HG02938 (cell line): Measurements from ENCODE around the gene MCC.

ENCODE experiments used
- ATAC-seq: cut with Tn5 transposase; IDR thresholded peaks from one replicate; pipeline ENCODE4 v1.9.1; 2021; ENCODE audit warnings: mild to moderate bottlenecking, moderate library complexity; ENCODE audit not compliant: unreplicated experiment

Gene MCC

DNA sequence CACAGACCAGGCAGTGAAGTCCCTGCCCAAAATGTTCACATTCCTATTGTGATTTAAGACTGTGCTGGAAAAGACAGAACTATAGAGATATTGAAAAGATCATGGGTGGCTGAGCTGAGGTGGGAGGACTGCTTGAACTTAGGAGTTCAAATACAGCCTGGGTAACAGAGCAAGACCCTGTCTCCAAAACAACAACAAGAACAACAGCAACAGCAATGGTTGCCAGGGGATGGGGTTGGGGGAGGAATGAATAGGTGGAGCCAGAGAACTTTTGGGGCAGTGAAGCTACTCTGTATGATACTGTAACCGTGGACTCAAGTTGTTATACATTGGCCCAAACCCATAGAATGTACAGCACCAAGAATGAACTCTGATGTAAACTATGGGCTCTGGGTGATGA, 423.4 kb downstream of the MCC start:
- ATAC-seq: no peak

DNA sequence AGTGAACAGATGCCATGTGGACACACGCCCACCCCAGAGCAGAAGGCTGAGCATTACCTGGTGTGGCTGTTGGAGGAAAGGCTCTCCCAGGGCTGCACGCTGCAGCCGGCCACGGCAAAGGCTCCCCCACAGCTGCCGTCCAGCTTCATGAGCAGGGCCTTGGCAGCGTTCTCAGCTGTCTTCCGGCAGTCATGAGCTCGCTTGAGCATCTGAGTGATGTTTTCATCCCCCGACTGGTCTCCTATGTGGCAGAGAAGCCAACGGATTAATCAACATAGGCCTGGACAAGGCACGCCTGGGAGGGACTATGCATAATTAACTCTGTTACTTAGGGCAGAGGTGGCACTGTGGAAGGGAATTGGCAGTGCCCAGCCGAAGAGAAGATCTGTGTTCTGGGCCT, 424.3 kb downstream of the MCC start:
- ATAC-seq: no peak

GRCh38 chr5:113062869-113063508, 425.3 kb downstream of the MCC start:
- ATAC-seq: no peak

DNA sequence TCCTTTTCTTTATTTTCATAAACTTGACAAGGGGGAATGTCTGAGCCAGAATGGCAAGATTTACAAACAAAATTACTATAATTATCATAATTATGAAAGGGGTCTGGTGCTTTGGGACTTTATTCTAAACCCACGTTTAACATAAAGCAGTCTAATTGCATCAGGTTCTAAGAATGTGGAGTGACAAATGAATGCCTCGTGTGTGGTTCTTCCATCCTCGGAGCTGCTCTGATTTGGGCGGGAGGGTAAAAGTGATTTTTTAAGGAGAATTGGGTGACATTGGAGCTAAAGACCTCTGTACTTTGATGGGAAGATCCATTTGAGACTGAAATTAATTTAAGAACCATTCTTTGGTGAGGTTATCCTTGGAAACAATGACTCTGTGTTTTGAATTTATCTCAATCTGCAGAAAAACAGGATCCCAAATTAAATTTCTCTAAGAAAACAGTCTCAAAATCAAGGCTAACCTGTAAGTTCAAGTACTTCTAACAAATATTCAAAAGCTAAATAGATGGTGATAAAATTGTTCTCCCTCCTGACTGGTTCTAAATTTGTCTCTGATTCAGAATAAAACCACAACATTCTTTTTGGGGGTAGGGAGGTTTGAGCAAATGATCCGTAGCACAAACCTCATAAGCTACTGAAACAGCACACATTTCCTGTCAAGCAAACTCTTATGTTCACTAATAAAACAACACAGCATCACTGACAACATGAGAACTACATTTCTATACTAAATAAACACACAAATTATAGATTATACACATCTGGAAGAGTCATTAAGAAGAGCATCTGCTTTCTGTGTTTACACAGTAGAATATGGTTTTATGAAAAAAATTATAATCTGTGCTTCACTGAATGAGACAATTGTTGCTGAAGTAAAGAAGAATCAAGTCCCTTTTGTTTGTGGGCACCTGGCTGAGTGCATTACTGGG, 426.1 kb downstream of the MCC start:
- no peak for ATAC-seq

DNA sequence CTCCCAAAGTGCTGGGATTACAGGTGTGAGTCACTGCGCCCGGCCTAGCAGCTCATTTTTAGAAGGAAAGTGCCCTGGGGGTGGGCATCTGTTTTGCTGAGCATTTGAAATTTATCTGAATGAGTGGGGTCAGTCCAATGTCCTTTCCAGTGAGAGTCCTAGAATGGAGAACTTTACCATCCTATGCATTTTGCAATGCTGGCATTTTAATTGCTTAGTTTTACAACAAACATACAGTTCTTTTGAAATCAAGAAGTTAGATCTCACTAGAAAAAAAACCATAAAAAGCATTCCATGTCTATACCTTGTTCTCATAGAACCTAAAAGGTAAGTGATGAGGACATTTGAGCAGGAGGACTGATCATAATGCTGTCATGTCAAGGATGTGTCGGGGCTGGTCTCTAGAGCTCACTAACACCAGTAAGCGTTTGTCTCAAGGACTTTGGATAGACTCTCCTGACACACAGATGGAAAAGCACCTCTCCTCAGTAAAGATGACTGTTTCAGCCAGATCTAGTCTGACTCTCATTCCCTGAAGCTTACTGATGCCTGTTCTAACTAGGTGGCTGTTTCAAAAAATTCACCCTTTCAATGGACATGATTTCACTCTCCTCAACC, 427.7 kb downstream of the MCC start:
- ATAC-seq: no peak

GRCh38 chr5:113059232-113060040, 428.8 kb downstream of the MCC start:
- ATAC-seq: no peak

DNA sequence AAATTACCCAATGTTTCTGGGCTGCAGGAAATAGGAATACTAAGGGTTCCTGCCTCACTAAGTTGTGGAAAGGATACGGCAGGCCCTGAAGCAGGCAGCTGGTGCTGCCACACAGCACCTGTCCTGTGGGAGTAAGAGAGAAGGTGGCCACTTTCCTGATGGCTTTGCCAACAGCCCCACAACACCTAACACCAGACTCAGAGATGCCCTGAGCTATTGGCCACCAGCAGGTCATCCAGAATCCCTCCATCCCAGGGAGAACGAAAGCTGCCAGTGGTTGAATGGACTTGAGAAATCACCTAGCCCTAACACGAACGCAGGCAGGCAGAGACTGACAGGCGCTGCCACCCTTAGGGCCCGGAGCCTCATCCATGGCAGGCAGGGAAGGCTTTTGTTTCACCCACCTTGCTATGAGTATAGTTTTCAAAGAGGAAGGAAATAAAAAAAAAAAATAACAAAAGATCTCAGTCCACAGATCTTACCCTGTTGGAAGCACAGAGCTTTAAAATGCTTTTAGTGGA, 429.5 kb downstream of the MCC start:
- ATAC-seq: no peak

GRCh38 chr5:113058269-113058668, 430.0 kb downstream of the MCC start:
- ATAC-seq: no peak

DNA sequence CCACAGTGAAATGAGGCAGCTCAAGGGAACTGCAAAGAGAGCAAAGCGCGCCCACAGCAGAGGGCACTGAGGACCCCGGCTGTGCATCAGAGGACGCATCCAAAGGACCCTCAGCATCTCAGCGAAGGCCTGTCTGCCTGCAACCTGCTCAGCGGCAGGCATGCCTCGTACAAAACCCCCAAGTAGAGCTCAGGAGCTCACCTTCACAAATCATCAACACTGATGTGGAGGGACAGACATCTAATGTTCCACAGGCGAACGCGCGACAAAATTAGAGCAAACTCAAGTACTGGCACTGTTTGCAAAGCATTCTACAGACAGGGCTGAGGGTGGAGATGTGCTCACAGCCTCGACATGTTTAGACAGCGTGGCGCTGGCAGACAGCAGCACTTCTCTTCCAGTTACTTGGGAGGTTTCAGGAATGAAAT, 430.7 kb downstream of the MCC start:
- no peak for ATAC-seq

DNA sequence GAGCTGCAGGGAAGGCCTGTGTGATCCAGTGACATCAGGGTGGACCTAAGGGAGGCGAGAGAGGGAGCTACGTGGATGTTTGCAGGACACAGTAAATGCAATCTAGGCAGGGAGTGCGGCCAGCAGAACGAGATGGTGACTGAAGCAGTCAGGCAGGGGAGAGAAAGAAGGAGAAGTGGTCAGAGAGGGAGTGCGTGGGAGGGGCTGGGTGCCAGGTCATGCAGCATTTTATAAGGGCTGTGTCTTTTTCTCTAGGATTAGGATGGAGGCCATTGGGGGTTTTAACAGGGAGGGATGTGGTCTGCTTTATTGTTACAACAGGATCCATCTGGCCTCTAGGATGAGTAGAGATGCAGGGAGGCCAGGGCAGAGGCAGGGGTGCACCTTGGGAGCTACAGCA, 431.3 kb downstream of the MCC start:
- no peak for ATAC-seq

DNA sequence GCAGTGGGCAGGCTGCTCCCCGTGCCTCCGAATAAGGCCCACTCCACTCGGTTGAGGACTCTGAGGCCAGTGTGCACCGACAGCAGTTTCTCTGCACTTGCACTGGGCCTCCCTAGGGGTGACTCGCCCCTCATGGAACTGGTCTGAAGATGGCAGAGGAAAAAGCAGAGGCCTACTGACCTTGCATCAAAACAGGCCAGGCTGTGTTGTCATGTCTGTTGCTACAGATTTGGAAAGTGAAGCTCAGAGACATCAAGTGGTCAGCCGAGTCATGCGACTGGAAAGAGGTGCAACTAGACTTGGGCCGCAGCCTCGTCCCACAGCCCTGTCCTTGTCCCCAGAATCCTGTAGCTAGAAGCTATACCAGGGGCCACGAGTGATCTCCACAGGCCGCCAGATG, 433.4 kb downstream of the MCC start:
- ATAC-seq: no peak

GRCh38 chr5:113053511-113053995, 434.7 kb downstream of the MCC start:
- ATAC-seq: no peak

DNA sequence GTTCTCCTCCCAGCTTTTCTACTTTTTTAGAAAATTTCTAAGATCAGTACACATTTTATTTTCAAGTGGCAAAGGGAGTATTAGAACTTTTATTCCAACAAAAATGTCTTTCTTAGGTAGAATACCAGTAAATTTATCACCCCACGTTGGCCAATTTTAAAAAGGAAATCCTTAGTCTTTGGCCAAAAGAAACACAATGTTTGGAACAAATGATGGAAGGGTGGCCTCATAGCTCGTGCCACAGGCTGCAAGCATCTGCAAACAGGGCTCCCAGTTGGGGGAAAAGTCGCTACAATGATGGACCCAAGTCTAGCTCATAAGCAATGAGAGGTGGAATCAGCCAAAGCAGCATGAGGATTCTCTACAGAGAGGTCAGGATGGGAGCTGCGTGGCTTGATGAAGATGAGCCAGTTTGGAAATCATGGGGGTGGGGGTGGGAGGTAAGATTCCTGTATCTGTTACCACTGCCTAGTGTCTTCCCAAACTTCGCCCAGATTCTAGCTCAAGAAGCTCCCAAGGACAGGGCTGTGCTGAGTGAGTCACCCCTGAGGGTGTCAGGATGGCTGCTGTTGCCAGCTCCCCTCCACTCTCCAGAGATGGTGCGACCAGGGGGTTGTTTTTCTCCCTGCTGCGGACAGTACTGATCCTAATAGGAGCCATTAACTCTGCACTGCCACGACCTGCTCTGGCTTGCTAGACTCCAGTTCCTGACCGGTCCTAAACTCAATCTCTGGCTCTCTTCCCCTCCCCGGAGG, 436.0 kb downstream of the MCC start:
- no peak for ATAC-seq

DNA sequence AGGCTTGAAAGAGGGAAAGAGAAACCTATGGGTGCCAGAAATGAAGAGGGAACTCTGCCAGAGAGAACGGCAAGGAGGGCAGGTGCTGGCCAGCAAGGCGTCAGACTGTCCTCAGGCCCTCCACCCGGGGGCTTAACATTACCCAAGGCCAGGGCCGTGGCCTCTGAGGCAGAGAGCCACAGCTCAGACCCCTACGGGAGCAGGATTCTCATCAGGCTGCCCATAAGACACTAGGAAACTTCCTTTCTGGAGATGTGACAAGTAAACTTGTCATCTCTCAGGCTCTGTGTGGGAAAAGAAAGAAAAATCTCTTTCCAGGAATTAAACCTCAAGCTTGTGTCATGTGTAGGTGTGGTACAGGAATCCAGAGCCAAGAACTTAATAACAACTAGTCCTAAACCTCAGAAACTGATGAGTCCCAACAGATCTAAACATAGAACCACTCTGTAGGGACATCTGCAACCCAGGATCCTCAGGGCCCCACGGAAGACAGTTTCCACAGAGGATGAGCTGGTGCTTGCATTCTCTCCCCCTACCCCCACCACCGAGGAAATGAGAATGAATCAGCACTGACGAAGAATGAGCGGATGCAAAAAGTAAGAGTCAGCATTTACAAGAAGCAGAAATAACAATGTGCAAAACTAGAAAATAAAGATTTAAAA, 437.4 kb downstream of the MCC start:
- ATAC-seq: no peak

GRCh38 chr5:113048931-113049330, 439.3 kb downstream of the MCC start:
- no peak for ATAC-seq

DNA sequence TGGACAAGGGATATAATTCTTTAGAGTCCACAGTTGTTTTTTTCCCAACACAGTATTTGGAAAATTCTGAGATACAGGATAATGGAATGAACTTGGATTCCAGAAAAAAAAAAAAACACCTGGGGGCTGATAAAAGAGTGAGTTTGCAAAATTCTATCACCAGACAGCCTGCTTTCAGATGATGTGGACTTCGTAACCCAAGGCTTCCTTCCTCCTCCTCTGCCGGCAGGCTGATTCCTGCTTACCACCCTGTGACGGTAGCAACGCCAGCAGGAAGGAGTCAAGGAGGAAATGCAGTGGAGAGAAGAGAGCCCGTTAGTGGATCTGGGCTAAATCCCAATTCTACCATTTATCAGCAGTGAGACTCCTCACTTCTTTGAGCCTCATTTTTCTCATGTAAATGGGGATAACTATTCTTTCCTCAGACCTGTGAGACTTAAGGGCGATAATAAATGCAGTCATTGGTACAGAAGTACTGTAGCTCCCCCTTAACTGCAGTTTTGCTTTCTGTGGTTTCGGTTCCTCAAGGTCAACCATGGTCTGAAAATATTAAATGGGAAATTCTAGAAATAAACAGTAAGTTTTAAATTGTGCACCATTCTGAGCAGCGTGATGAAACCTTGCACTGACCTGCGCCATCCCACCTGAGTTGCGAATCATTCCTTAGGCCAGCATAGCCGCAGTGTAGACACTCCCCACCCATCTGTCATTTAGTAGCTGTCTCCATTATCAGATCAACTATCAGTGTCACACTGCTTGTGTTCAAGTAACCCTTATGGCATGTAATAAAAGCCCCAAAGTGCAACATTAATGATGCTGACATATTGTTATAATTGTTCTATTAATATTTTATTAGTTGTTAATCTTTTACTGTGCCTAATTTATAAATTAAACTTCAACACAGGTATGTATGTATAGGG, 440.3 kb downstream of the MCC start:
- ATAC-seq: peak; percentile 84

GRCh38 chr5:113047234-113047633, 441.0 kb downstream of the MCC start:
- no peak for ATAC-seq

- ATAC-seq: no peak
These were observed 443.3 kb downstream of the MCC start for GRCh38 chr5:113044776-113045465.
